Gastrocnemius medialis (tissue), 4 donors: ENCODE results near the gene ISM2.

Experiments used
- CTCF ChIP-seq, 5 experiments: fragments of 450-650 bp in 3 of 5; fragments of 200-600 bp in 2 of 5; sonication (generic) in 2 of 5; IDR thresholded peaks in 4 of 5; conservative IDR thresholded peaks in 1 of 5; 1 replicate in 4 of 5; 2 replicates in 1 of 5; pipeline ENCODE4 v1.5.1; 2016 to 2019; ENCODE audit warnings: antibody characterized with exemption in 5 of 5, mild to moderate bottlenecking in 3 of 5, moderate library complexity in 3 of 5
- POLR2A ChIP-seq, 2 donors: fragments of 450-650 bp; IDR thresholded peaks; one replicate each; pipeline ENCODE4 v1.6.1; 2017; ENCODE audit warnings: antibody characterized with exemption in 2 of 2, mild to moderate bottlenecking in 2 of 2, moderate library complexity in 2 of 2

GRCh38 chr14:77529213-77529612, 30.6 kb upstream of the ISM2 start:
- TF ChIP-seq CTCF (IDR thresholded peaks at IDR 0.05 in 4 of 5, conservative IDR thresholded peaks at IDR 0.05 in 1 of 5) (no peak), POLR2A (IDR thresholded peaks at IDR 0.05) (no peak)
